Thyroid gland (tissue), 4 donors: ENCODE measurements around the gene CALM1.

ENCODE experiments used
- POLR2A ChIP-seq, 2 donors: fragments of 450-650 bp; IDR thresholded peaks; one replicate each; pipeline ENCODE4 v1.6.1; 2017; ENCODE audit warnings: antibody characterized with exemption in 2 of 2, mild to moderate bottlenecking in 2 of 2, moderate library complexity in 1 of 2
- TF ChIP-seq, protein P1 (sequence below), 6 experiments: fragments of 200-600 bp in 3 of 6; fragments of 450-650 bp in 3 of 6; sonication (generic) in 3 of 6; IDR thresholded peaks; one replicate each; pipeline ENCODE4 v1.5.1; 2016 to 2019; ENCODE audit warnings: antibody characterized with exemption in 6 of 6, mild to moderate bottlenecking in 2 of 6, inconsistent platforms in 1 of 6, moderate library complexity in 1 of 6

GRCh38 chr14:90408713-90409112, 11.9 kb downstream of the CALM1 start:
- no peak for TF ChIP-seq POLR2A (IDR thresholded peaks at IDR 0.05)
- TF ChIP-seq, protein P1, sequence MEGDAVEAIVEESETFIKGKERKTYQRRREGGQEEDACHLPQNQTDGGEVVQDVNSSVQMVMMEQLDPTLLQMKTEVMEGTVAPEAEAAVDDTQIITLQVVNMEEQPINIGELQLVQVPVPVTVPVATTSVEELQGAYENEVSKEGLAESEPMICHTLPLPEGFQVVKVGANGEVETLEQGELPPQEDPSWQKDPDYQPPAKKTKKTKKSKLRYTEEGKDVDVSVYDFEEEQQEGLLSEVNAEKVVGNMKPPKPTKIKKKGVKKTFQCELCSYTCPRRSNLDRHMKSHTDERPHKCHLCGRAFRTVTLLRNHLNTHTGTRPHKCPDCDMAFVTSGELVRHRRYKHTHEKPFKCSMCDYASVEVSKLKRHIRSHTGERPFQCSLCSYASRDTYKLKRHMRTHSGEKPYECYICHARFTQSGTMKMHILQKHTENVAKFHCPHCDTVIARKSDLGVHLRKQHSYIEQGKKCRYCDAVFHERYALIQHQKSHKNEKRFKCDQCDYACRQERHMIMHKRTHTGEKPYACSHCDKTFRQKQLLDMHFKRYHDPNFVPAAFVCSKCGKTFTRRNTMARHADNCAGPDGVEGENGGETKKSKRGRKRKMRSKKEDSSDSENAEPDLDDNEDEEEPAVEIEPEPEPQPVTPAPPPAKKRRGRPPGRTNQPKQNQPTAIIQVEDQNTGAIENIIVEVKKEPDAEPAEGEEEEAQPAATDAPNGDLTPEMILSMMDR (IDR thresholded peaks at IDR 0.05) = no peak
